Urinary bladder (tissue), 4 donors: ENCODE results near the gene RCC1. TPM values are rescaled to one million over a fixed set of nuclear protein-coding genes. Genes with fewer than 3 reads are reported as not detected.
"Not testable (repeated sequence)": the region's sequence is repeated elsewhere in the genome, so short reads cannot be mapped to it uniquely, and the experiment has no call there.

Source experiments
- DNase-seq: peaks from one replicate; pipeline ENCODE4 v3.0.0-alpha.2; 2015; ENCODE audit errors: extremely low spot score
- H3K27ac ChIP-seq: one replicate; pipeline ENCODE4 v1.5.1; 2013; ENCODE audit warnings: low read depth, mild to moderate bottlenecking, moderate library complexity
- H3K36me3 ChIP-seq: one replicate; pipeline ENCODE4 v1.6.1; 2013; ENCODE audit warnings: mild to moderate bottlenecking, moderate library complexity; ENCODE audit not compliant: insufficient read depth
- H3K4me1 ChIP-seq: one replicate; pipeline ENCODE4 v1.6.1; 2013; ENCODE audit warnings: mild to moderate bottlenecking, moderate library complexity; ENCODE audit not compliant: insufficient read depth
- H3K4me3 ChIP-seq: one replicate; pipeline ENCODE4 v1.5.1; 2013; ENCODE audit warnings: low read depth, low read length
- WGBS: extraction: QIAGEN DNeasy Blood & Tissue Kit; methylation state at CpG from one replicate; pipeline ENCODE4 v1.1.7; 2013; 5-methylcytosine and 5-hydroxymethylcytosine counted together
- polyA plus RNA-seq: library from polyadenylated mRNA; stranded (reverse); fragments of 200-250 nt; gene quantifications from one replicate; pipeline ENCODE4 v1.2.3, GENCODE V29; 2013
- total RNA-seq: library from RNA; depleted of rRNA; stranded (reverse); fragments of >200 nt; gene quantifications from one replicate; pipeline ENCODE4 v1.2.3, GENCODE V29; 2014
- donor health status: healthy with polysubstance abuse.
- donor health status: healthy.

Gene RCC1
- total RNA-seq = 17.2 TPM
- 20.4 TPM for polyA plus RNA-seq

- peak; percentile 98 for DNase-seq
- WGBS = under 1% methylated on average over 41 of the region's 41 CpGs
- Histone ChIP-seq H3K4me3 (peak within 1 kb of the TSS; percentile 74), H3K27ac (peak within 1 kb of the TSS; percentile 46), H3K36me3 (peaks cover 4% of the 10 kb centered on the region), H3K4me1 (no peaks in the 10 kb centered on the region)
Observed at GRCh38 chr1:28505406-28506187, at the start of gene RCC1. Gene RCC1 (plus strand): TSS chr1:28506043. CDS start chr1:28529867, 23,824 bp downstream.

GRCh38 chr1:28456078-28456477, 49.8 kb upstream of the RCC1 start:
- no peak for DNase-seq
- H3K36me3 ChIP-seq = no peaks in the 10 kb centered on the region
- no peak overlapping the region for H3K27ac ChIP-seq
- 62% methylated on average over 5 of the region's 5 CpGs for WGBS
- peaks cover 2% of the 10 kb centered on the region for H3K4me1 ChIP-seq
- no peak overlapping the region for H3K4me3 ChIP-seq

GRCh38 chr1:28457678-28458077, 48.2 kb upstream of the RCC1 start:
- DNase-seq = no peak
- no peaks in the 10 kb centered on the region for H3K36me3 ChIP-seq
- WGBS = 84% methylated on average over 1 of the region's 1 CpG
- H3K4me3 ChIP-seq = no peak overlapping the region
- no peaks in the 10 kb centered on the region for H3K4me1 ChIP-seq
- H3K27ac ChIP-seq = no peak overlapping the region

- Histone ChIP-seq H3K4me1 (no peaks in the 10 kb centered on the region), H3K4me3 (no peak overlapping the region), H3K27ac (peak overlapping the region; percentile 3), H3K36me3 (no peaks in the 10 kb centered on the region)
- 67% methylated on average over 7 of the region's 7 CpGs for WGBS
- no peak for DNase-seq
Observed at GRCh38 chr1:28458237-28459228, 47.3 kb upstream of the RCC1 start.

GRCh38 chr1:28466226-28466778, 39.5 kb upstream of the RCC1 start:
- Histone ChIP-seq H3K36me3 (peaks cover 3% of the 10 kb centered on the region), H3K4me3 (no peak overlapping the region), H3K4me1 (no peaks in the 10 kb centered on the region), H3K27ac (no peak overlapping the region)
- WGBS = 94% methylated on average over 3 of the region's 3 CpGs
- DNase-seq = no peak

- DNase-seq = no peak
- Histone ChIP-seq H3K27ac (no peak overlapping the region), H3K4me1 (no peaks in the 10 kb centered on the region), H3K4me3 (no peak overlapping the region), H3K36me3 (peaks cover 3% of the 10 kb centered on the region)
- 71% methylated on average over 2 of the region's 2 CpGs for WGBS
Observed at GRCh38 chr1:28470146-28470545, 35.7 kb upstream of the RCC1 start.

- not testable (repeated sequence) for H3K4me3 ChIP-seq, DNase-seq, H3K27ac ChIP-seq, H3K4me1 ChIP-seq, H3K36me3 ChIP-seq
- WGBS = 96% methylated on average over 13 of the region's 13 CpGs
Observed at GRCh38 chr1:28479497-28479896, 26.3 kb upstream of the RCC1 start.

- DNase-seq = no peak
- H3K4me1 ChIP-seq = no peaks in the 10 kb centered on the region
- no peak overlapping the region for H3K27ac ChIP-seq
- no peak overlapping the region for H3K4me3 ChIP-seq
- peaks cover 1% of the 10 kb centered on the region for H3K36me3 ChIP-seq
- 93% methylated on average over 5 of the region's 5 CpGs for WGBS
Observed at GRCh38 chr1:28480308-28480707, 25.5 kb upstream of the RCC1 start.

- H3K36me3 ChIP-seq = peaks cover 1% of the 10 kb centered on the region
- H3K4me1 ChIP-seq = no peaks in the 10 kb centered on the region
- no peak overlapping the region for H3K4me3 ChIP-seq
- DNase-seq = no peak
- H3K27ac ChIP-seq = no peak overlapping the region
- WGBS = 85% methylated on average over 3 of the region's 3 CpGs
Observed at GRCh38 chr1:28482138-28482537, 23.7 kb upstream of the RCC1 start.

GRCh38 chr1:28482702-28483101, 23.1 kb upstream of the RCC1 start:
- no peak for DNase-seq
- H3K36me3 ChIP-seq = peaks cover 1% of the 10 kb centered on the region
- no peaks in the 10 kb centered on the region for H3K4me1 ChIP-seq
- no peak overlapping the region for H3K4me3 ChIP-seq
- no peak overlapping the region for H3K27ac ChIP-seq
- 97% methylated on average over 2 of the region's 2 CpGs for WGBS

- Histone ChIP-seq H3K4me1 (no peaks in the 10 kb centered on the region), H3K4me3 (no peak overlapping the region), H3K27ac (no peak overlapping the region), H3K36me3 (no peaks in the 10 kb centered on the region)
- no peak for DNase-seq
- 97% methylated on average over 1 of the region's 1 CpG for WGBS
Observed at GRCh38 chr1:28494737-28495136, 11.1 kb upstream of the RCC1 start.

GRCh38 chr1:28499553-28499952, 6.3 kb upstream of the RCC1 start:
- Histone ChIP-seq H3K4me1 (no peaks in the 10 kb centered on the region), H3K36me3 (no peaks in the 10 kb centered on the region), H3K27ac (no peak overlapping the region), H3K4me3 (no peak overlapping the region)
- WGBS = 84% methylated on average over 4 of the region's 4 CpGs
- DNase-seq = no peak

- DNase-seq = no peak
- WGBS = 69% methylated on average over 4 of the region's 4 CpGs
- H3K36me3 ChIP-seq = no peaks in the 10 kb centered on the region
- H3K4me3 ChIP-seq = no peak overlapping the region
- no peak overlapping the region for H3K27ac ChIP-seq
- H3K4me1 ChIP-seq = no peaks in the 10 kb centered on the region
Observed at GRCh38 chr1:28501925-28502324, 3.9 kb upstream of the RCC1 start.
